Amniotic epithelial cell (primary cell): Measurements from ENCODE around the gene PYY.
"Not testable (repeated sequence)": the region's sequence is repeated elsewhere in the genome, so short reads cannot be mapped to it uniquely, and the experiment has no call there.

ENCODE experiments used
- DNase-seq: peaks from one replicate; pipeline ENCODE4 v3.0.0-alpha.2; 2010; ENCODE audit warnings: low read depth

The PYY gene

DNA sequence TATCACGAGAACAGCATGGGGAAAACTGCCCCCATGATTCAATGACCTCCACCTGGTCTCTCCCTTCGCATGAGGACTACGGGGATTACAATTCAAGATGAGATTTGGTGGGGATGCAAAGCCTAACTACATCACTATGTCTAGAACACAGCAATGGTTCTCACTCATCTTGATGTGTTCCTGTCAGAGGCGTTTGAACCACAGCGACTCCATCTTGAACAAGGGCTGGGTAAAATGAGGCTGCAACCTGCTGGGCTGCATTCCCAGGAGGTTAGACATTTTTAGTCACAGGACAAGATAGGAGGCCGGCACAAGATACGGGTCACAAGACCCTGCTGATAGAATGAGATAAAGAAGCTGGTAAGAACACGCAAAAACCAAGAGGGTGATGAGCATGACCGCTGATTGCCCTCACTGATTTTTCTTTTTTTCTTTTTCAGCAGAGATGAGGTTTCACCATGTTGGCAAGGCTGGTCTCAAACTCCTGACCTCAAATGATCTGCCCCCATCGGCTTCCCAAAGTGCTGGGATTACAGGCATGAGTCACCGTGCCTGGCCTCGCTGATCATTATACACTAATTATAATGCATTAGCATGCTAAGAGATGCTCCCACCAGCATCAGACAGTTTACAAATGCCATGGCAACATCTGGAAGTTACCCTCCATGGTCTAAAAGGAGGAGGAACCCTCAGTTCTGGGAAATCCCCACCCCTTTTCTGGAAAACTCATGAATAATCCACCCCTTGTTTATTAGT, 8.5 kb downstream of the PYY start:
- peak; percentile 11 for DNase-seq

DNA sequence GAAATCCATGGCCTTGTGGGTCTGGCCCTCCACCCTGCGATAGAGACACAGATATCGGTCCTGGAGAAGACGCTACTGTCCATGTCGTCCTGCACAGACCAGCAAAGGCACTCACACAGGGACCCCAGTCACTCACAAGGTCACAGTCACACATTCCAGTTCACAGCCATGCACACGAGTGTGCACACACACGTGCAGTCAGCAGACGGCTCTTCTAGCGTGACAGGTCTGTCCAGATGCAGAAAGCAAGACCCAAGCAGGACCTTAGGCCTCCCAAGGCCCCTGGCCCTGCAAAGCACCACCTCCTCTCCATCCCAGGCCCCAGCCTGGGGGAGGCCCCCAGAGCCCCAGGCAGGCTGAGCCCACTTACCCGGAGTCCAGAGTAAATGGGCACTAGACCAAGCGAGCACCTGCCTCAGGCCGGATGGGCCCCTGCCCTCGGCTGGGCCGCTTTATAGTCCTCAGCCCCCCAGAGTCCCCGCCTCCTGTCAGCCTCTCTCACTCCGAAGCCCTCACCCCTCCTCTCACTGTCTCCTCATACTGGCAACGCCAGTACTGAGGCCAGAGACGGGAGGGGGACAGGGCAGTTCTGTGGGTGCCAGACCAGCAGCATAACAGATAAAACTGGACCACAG, 11.6 kb downstream of the PYY start, which contains the start of gene PPY:
TSS of gene PPY (minus strand) at position 426 of the 635 bp plus-strand sequence. CDS start 822 bp downstream, outside the sequence.
- DNase-seq: no peak

GRCh38 chr17:43940630-43941029, 13.1 kb downstream of the PYY start:
- peak; percentile 14 for DNase-seq

DNA sequence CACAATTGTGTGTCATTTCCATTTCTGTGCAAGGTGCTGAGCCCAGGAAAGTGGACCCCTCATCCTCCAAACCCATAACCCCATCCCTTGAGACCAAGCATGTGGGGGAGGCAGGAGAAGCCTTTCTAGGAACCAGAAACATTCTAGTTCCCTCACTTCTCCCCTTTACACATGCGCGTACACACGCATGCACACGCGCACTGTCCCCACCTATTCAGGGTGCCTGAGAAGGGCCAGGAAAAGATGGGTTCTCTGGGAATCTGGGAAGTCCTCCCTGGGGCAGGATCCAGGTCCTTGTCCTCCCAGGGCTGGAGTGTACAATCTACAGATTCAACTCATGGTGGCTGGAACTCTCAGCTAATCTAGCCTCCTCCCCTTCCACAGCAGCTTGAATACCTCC, 13.9 kb downstream of the PYY start:
- DNase-seq: no peak

GRCh38 chr17:43939452-43939851, 14.3 kb downstream of the PYY start:
- DNase-seq: not testable (repeated sequence)

DNA sequence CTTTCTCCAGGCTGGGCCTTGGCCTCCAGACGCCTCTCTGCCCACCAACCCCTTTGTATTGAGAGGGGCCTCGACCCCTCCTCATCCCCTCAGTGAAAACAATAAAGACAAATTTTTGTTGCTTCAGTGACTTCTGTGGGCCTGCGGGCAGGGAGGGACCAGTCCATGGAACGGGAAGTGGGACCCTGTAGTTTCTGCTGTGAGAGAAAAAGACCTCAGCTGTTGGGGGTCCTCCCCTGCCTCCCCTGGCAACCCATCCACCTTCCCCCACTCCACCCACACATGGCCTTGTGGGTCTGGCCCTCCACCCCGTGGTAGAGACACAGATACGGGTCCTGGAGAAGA, 14.9 kb downstream of the PYY start:
- no peak for DNase-seq

DNA sequence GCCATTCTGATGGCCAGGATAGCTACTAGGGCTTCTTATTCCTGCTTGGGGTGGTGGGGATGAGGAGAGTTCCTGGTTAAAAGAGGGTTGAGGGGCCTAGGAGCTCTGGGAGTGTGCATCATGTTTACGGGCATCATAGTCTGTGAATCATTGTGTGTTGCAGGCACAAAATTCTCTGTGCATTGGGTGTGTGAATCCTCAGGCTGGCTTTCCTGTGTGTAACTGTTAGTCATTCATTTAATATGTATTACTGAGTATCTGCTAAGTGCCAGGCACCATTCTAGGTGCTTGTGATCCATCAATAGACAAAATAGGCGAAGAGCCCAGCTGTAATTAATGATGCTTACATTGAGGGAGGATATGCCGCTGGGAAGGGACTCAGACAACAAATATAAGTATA, 17.3 kb downstream of the PYY start:
- DNase-seq: peak; percentile 32

DNA sequence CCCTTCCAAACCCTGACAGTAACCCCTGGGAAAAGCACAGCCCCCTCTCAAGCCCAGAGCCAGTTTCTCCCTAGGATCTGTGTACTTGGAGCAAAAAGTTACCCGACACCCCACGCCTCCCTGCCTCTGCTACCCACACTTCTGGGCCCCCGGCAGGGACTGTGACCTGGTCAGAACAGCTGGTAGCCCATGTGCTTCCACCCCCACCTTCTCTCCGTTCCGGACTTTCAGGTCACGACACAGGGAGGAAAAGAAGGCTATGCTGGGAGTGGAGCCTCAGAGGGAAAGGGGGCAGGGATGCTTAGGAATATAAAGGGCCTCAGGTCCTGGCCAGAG, 17.8 kb downstream of the PYY start:
- DNase-seq: no peak

- no peak for DNase-seq
These were observed 18.4 kb downstream of the PYY start for GRCh38 chr17:43935204-43935925.

- DNase-seq: no peak
These were observed 20.8 kb downstream of the PYY start for GRCh38 chr17:43932923-43933322.

DNA sequence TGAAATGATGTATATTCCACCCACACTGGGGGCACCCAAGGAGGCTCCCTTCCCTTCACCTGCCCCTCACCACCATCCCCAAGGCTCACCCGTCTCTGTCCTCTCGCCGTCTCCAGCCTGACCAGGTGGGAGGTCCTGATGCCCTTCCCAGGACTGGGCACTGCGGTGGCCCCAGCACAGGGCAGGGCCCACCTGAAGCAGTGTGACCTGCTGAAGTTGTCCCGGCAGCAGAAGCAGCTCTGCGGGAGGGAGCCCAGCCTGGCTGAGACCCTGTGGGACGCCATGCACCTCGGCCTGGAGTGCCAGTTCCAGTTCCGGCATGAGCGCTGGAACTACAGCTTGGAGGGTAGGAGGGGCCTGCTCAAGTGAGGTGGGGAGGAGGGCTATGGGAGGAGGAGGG, 21.4 kb downstream of the PYY start:
- no peak for DNase-seq

GRCh38 chr17:43931062-43931571, 22.6 kb downstream of the PYY start:
- no peak for DNase-seq

DNA sequence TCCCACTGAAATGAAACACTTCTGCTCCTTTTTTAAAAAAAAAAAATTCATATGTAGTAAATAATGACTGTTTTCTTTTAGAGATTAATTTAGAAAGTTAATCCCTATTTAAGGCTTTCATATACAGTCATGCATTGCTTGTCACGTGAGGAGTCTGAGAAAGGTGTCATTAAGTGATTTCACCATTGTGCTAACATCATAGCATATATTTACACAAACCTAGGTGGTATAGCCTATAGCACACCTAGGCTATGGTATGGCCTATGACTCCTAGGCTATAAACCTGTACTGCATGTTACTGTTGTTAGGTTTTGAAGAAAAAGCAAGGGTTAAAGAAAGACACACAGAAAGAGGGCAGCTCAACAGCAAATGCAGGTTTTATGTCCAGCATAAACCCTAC, 25.1 kb downstream of the PYY start:
- DNase-seq: no peak

DNA sequence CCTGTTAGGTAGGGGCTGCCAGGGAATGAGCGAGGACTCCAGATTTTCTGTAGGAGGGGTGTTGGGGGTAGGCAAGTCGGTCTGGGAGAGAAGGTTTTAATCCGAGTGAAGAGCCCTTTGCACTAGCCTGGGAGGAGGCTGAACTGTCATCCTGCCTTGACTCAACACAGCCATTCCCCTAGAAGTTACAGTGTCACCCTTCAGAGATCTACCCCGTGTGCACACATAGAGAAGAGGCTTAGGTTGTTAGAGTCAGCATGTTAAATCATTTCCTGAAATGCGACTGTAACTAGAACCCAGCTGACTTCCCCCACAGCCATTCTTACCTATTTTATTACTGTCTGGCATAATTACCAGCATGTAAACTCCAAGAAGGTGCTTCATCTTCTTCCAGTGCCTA, 25.8 kb downstream of the PYY start:
- DNase-seq: not testable (repeated sequence)

- no peak for DNase-seq
These were observed 26.5 kb downstream of the PYY start for GRCh38 chr17:43927060-43927864.

DNA sequence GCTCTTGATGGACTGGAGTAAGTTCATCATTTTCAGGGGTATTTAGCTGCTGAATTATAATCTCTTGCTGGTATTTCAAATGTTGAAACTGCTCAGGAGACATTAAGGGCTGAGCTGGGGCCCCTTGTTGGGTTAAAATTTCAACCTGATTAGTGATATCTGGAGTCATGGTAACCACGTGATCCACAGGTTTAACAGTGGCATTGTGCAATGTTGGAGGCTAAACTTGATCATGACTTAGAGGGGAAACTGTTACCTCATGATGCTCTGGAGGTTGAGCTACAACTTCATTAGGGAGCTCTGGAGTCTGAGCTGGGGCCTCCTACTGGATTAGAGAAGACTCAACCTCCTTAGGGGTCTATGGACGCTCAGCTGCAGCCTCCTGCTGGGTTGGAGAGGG, 29.2 kb downstream of the PYY start:
- no peak for DNase-seq

DNA sequence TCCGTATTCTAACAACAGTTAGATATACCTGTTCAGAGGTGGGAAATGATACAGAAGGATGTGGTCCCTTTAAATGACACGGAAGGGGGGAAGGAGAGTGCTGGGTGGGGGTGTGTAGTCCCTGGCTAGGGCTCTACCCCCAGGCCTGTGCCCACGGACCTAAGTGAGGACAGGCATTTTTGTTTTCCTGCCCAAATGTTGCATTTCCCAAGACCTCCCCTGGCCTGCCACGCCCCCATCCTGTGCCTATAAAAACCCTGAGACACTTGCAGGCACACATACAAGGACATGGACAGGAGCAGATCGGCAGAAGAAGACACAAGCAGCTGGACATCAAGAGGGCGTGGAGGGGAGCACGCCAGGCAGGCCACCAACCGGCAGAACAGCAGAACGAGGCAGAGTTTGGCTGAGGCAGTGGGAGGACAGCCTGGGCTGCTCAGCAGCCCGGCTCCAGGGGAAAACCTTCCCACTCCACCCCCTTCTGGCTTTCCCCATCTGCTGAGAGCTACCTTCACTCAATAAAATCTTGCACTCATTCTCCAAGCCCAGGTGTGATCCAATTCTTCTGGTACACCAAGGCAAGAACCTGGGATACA, 33.1 kb downstream of the PYY start:
- no peak for DNase-seq

DNA sequence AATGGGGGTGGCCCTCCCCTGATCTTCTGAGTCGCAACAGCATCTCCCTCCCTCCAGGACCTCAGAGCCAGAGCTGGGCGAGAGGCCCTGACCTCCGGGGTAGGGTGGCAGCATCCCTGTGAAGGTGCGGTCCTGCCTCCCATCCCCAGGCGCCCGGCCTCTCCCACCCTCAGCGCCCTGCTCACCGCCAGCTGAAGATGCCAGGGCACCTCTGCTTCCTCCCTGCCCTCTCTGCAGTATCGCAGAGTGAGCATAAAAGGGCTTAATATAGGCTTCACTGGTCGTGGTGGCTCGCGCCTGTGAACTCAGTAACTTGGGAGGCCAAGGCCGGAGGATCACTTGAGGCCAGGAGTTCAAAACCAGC, 35.7 kb downstream of the PYY start:
- DNase-seq: no peak

DNA sequence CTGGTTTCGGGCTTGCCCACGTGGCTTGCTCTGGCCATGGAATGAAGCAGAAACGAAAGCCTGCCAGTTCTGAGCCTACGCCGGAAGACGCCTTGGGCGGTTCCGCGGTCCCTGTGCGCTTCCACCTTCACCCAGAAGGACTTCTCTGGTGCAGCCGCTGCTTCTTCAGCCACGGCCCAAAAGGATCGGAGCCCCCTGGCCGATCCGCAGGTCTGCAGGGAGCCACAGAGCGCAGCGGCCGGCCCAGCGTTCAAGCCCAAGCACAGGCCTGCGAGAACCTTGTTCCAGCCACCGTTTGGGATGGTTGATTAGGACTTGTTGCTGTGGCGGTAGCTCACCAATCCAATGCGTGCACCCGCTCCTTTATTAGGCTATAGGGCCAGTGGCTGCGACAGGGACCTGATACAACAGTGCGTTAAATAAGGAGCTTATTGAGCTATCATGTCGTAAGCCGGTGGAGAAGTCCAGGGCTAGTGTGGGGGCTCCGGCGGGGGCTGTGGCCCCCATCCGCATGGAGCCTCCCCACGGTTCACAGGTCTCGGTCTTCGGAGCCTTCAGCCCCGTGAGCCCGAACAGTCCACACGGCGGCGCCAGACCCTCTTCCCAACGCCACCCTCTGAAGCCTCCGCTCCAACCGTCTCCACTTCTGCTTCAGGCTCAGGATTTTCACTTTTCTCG, 36.3 kb downstream of the PYY start:
- DNase-seq: peak; percentile 23

- no peak for DNase-seq
These were observed 36.8 kb downstream of the PYY start for GRCh38 chr17:43917016-43917347.

DNA sequence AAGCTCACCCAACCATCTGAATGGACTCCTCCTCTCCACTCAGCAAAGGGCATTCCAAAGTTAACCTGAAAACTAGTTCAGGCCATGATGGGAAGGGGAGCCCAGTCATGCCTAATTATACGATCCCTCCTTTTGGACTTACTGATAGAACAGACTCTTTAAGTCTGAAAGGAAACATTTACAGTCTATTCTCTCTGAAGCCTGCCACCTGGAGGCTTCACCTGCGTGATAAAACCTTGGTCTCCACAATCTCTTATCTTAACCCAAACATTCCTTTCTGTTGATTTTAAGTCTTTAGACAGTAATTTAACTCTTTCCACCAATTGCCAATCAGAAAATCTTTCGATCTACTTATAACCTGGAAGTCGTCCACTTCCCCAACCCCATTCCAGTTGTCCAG, 37.4 kb downstream of the PYY start:
- DNase-seq: no peak

DNA sequence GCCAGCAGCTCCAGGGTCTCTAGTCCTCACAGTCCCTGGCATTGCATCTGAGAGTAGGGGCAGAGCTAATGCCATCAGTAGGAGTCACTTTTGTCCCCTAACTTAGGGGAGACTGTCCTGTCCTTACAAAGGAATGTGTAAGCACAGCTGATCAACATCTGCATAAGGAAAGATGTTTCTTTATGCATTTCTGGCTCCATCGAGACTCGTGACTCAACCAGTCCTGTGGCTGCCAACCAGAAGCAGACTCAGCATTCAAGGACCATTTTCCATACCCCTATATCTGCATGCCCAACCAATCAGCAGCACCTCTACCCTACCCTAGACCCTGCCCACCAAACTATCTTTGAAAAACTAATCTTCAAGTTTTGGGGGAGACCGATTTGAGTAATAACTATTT, 38.2 kb downstream of the PYY start:
- no peak for DNase-seq
